HG03432 (cell line): ENCODE measurements around the gene PTPRM.

Experiments
- ATAC-seq: cut with Tn5 transposase; IDR thresholded peaks from one replicate; pipeline ENCODE4 v1.9.1; 2021; ENCODE audit warnings: mild to moderate bottlenecking, moderate library complexity; ENCODE audit not compliant: unreplicated experiment

The PTPRM gene

DNA sequence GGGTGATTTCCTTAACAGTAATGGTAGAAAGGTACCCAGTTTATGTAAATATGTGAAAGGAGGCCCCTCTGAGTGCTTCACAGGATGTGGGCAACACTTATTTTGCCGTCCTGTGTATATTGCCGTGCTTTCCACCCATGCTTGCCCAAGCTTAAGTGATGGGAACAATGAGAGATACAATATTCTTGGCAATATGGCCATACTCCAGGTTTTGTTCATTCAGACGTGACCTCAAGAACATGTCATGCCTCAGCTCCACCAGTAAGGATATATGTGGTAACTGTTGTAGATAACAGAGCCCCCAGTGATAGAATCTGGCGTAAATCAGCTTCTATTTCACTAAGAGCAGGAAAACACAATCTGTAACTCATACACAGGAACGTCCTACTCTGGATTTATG lies 318.7 kb downstream of the PTPRM start:
- no peak for ATAC-seq

DNA sequence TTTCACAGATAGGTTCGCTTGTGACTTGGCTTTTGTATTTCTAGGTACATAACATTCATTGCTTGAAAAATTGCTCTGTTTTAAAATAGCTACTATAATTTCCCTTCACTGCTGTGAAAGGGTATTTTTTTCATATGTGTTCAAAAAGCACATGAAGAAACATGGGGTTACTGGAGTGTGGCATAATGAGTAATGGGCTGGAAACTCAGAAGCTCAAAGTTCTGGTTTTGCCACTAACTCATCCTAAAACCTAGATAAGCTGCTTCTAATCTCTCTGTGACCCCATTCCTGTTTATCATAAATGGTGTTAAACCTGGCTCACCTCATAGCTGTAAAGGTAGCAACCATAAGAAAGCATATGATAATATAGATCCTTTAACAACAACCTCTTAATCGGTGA lies 319.3 kb downstream of the PTPRM start:
- ATAC-seq: no peak

DNA sequence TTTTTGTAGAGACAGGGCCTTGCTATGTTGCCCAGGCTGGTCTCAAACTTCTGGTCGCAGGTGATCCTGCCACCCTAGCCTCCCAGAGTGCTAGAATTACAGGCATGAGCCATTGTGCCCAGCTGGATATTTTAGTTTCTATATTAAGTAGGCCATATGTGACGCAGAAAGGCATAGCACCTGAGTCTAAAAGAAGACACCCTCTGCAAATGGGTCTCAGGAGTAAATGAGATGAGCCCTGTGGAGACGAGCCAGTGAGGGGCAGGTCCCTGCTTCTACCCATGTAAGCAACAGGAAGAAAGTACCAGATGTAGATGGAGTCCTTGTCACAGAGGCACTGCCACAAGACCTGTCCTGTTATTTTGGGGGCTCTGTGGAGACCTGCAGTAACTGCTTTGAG lies 322.4 kb downstream of the PTPRM start:
- ATAC-seq: peak; percentile 52

DNA sequence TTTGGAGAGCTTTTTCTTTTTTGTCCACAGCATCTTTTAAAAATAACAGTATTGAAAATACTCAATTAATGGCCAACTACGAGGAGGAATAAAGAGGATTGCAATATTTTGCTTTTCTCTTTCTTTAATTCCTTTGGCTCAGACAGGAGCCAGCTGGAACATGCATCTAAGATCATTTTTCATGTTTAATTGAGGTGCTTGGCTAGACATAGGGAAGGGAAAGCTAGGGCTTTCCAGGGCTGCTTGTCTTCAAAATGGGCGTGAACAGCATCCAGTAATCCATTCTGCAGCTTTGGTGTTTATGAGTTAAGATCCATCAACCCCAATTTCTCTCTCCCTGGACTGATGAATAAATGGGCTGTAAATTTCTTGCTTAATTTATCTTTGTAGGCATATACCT lies 323.0 kb downstream of the PTPRM start:
- ATAC-seq: no peak

DNA sequence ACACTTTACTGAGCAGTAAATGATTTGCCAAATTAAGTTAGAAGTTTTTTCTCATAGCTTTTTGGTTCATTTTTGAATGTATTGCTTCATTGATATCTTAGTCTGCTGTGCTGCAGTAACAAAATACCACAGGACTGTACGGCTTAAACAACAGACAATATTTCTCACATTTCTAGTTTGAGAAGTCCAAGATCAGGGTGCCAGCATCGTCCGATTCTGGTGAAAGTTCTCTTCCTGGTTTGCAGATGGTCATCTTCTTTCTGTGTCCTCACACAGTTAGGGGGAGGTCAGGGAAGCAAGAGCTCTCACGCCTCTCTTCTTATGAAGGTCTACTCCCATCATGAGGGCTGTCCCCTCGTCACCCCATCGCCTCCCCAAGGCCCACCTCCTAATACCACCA lies 325.4 kb downstream of the PTPRM start:
- no peak for ATAC-seq

DNA sequence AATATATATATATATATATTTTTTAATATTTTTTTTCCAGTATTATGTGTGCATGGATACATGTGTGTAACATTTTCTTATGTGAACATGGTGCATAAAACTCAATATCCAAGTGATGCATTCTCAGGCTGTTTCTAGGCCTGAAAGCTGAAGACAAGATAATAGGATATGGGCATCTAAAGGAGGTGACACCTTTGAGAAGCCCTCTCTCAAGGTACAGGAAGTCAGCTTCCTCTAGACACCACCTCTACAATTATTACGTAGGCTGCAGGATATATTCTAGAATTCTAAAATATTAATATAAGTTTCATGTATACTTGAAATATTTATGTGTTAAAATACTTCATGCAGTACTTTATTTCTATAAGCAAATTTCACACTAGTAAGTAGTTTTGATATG lies 327.5 kb downstream of the PTPRM start:
- no peak for ATAC-seq

DNA sequence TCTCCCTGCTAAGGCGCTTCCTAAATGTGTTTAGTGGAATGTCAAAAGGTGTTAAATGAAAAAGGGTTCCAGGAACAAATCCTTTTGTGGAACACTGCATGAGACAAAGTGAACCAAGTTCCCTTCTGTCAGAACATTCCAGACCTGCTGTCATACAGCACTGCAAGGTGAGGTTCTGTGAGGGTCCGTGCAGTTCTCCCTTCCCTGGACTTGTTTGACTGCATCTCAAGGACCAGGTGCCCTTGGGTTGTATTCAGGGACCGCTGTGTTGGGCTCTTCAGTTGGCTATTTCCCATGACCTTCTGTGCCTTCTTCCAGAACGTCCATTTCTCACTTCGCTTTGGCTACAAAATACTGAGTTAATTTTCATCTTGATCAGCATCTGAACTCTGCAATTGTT lies 328.2 kb downstream of the PTPRM start:
- ATAC-seq: no peak

DNA sequence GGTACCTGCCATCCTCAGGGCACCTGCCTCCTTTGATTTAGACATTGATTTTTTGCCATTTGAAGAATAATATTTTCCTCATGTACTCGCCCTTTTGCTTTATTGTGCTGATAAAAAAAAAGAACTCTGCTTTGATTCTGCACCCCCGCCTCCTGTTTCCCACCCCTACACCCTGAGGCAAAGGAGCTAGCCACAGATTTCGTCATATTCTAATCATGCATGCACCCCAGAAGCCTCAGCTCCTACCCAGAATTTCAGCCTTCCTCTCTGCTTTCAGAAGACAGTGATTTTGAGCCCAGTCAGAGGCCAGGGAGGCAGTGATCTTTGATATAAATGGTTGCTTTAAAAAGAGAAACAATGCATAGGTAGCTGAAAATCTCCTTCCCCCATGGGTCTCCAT lies 329.0 kb downstream of the PTPRM start:
- no peak for ATAC-seq

DNA sequence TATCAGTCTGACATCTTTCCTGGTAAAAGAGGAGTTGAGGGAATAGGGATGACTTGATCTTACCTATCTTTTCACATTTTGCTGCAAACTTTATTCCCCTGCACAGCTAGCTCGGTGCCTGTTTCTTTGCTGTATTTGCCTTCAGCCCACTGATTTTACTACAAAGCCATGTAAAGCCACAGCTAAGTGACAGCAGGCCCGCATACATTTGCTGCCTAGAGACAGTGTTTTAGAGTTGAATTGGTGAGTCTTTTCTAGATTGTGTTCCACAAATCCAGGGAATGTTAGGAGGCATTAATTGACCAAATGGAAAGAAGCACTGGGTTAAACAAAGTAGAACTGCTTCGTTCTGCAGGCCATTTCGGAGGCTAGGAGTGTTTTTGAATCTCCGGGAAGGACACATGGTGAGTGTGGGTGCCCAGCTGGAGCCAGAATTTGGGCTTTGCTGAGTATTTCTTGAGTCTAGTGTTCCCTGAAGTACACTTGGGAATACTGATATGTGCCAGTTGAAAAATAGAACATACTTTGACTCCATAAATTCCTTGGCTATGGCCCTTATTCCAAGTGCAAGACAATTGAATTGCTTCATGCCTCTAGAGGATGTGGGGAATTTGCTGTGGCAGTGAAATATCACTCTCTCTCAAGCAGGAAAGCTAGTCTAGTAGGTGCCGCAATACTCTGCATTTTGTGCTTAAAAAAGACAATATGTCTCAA lies 329.8 kb downstream of the PTPRM start:
- ATAC-seq: no peak

DNA sequence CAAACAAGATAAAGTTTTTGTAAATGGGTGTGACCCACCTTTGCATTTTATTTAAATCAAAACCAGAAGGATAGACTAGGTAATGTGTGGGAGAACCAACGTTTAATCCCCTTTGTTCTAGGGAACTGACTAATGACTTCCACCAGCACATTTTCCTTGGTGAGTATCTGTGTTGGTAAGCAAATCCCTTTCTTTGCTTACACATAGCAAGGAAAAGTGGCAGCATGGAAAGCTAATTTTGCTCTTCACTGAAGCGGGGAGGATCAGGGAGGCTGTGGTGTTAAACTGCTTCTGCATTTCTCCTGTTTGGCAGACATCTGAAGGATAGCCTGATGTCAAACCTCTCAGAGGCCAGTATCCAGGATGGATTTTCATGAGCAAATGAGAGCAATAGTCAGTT lies 331.1 kb downstream of the PTPRM start:
- ATAC-seq: no peak

DNA sequence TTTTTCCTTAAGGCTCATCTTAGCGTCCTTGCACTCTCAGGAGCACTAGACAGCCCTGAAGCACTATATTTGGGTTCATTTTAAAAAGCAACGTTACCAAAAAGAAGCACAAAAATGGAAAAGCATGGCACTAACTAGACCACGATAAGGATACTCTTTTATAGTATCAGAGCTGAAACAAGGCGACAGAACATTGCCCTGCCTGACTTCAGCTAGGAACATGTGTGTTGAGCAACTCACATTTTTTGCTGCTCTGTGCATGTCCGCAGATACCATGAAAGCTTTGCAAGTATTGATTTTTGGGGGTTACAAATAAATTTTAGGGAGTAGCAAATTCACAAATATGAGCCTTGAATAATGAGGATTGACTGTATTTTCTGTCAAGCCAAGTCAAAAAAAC lies 332.0 kb downstream of the PTPRM start:
- ATAC-seq: no peak

DNA sequence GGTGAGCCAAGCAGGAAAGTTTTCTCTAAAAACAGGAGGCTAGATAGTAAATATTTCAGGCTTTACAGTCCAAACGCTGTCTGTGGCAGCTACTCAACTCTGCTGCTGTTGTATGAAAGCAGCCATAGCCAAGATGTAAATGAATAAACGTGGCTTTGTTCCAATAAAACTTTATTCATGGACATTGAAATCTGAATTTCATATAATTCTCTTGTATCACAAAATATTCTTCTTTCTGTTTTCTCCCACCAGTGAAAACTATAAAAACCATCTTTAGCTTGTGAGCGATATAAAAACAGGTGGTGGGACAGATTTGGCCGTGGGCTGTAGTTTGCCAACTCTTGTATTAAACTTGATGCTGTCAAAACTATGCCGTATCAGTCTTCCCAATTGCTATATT lies 333.0 kb downstream of the PTPRM start:
- no peak for ATAC-seq

DNA sequence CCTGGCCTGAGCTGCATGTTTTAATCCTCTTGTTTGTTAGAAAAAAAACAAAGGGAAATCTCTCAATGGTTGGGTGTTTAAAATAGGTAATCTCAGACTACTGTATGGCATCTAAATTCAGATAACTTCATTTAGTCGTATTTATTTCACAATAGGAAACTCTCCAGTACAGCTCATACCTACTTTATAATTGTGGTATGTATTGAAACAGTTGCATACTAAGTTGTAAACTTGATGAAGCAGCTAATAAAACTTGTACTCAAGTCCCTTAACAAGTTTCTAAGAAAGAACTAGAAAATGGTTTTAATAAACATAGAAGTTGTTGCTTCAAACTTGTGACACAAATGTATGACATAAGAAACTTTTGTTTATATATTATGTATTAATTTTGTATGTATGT lies 334.5 kb downstream of the PTPRM start:
- ATAC-seq: no peak

DNA sequence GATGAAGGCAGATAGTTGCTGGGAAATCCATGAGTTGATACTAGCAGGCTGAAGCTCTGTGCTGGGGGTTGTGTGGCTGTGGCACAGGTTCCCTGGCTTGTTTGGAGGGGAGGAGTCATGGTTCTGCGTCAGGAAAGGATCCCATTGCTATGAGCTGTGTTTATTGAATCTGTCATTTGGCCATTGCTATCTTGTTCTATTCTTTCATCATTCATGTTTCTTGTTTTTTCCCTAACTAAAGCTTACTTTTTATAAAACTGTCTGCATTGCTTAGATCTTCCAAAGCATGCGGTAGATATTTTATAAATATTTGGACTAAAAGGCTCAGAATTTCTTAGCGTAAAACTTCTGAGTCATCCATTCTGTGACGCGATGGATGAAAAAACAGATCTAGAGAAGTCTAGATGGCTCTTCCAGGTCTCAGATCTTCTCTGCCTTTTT lies 335.3 kb downstream of the PTPRM start:
- ATAC-seq: no peak

DNA sequence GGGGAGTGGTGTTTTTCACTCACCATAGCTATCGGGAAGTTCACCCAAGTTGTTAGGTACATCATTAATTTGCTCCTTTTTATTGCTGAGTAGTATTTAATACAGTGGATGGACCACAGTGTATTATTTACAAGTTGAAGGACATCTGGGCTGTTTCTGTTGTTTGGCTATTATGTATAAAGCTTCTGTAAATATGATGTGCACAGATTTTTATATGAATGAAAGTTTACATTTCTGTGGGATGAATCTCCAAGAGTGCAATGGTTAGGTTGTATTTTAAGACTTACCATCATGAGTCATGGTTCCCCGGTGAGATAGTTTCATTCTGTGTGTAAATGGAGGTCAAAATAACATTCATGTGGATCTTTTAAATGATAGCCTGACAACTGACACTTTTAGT lies 337.4 kb downstream of the PTPRM start:
- ATAC-seq: no peak

DNA sequence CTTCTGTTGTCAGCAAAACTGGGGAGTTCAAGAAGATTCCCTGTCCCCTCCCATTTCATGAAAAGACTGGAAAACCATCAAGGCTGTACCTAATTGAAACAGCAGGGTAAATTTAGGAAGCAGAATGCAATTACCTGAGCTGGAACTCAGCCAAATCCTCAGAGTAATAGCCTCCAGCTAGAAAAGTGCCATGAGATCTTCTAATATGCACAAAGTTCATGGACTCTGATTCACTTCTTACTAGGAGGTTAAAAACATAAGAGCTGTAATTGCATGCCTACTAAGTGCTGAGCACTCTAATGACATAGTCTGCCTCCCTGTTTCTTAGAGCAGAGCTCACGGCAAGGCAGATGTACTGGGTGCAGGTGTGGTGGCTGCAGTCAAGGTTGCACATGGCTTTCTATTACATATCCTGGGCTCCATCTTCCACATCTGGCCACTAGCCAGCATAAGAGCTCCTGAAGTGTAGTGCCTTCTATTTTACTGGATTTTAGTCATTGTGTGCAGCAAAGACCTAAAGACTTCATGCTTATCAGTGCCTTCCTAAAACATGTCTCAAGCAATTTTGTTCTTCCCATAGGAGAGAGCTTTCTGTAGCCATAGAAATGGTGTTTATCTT lies 341.7 kb downstream of the PTPRM start:
- no peak for ATAC-seq

DNA sequence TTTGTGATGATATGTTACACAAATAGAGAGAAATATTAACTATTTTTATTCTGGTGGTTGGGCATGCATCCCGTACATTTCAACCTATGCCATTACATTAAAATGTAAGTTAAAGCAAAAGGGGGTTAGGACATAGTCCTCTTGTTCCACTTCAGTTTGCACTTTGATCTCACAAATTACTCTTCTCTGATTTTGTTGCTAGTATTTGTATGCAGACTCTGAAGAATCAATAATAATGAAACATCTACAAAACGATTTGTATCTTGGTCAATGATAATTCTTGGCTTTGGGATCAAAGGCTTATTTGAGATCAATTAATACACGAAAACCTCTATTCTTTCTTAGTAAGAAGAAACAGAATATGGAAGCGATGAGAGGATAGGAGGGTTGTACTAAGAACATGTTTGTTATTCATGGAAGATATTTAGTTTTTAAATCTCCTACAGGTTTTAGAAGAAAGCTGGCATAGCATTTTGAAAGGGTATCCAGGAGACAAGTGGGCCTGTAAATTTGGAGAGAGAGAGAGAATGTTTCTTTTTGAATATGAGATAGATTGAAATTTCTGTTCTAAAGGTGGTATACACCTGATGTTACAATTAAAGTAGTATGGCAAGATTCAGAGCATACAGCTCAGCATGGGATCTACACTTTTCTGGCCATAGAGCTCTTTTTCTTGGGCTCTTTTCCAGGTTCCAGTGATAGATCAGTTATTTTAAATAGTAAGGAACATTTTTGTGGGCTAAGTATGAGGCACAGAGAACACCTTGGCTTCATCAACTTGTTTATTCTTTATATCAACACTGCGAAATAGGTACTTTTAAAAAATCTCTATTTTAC lies 347.9 kb downstream of the PTPRM start:
- ATAC-seq: no peak

DNA sequence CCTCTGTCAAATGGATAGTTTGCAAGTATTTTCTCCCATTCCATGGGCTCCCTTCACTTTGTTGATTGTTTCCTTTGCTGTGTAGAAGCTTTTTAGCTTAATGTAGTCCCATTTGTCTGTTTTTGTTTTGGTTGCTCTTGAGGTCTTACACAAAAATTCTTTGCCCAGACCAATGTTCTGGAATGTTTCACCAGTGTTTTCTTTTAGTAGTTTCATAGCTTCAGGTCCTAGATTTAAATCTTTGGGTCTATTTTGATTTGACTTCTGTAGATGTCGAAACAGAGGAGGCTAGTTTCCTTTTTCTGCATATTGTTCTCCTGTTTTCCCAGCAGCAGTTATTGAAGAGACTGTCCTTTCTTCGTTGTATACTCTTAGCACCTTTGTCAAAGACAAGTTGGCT lies 351.6 kb downstream of the PTPRM start:
- no peak for ATAC-seq

DNA sequence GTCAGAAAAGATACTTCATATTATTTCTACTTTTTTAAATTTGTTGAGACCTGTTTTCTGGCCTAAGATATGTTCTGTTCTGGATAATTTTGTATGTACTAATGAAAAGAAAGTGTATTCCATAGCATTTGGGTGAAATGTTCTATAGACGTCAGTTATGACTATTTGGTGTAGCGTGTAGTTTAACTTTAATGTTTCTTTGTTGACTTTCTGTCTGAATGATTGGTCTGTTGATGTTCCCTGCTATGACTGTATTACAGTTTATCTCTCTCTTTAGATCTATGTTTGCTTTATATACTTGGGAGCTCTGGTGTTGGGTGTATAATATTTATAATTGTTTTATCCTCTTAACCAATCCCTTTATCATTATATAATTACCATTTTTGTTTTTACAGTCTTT lies 352.4 kb downstream of the PTPRM start:
- ATAC-seq: no peak

DNA sequence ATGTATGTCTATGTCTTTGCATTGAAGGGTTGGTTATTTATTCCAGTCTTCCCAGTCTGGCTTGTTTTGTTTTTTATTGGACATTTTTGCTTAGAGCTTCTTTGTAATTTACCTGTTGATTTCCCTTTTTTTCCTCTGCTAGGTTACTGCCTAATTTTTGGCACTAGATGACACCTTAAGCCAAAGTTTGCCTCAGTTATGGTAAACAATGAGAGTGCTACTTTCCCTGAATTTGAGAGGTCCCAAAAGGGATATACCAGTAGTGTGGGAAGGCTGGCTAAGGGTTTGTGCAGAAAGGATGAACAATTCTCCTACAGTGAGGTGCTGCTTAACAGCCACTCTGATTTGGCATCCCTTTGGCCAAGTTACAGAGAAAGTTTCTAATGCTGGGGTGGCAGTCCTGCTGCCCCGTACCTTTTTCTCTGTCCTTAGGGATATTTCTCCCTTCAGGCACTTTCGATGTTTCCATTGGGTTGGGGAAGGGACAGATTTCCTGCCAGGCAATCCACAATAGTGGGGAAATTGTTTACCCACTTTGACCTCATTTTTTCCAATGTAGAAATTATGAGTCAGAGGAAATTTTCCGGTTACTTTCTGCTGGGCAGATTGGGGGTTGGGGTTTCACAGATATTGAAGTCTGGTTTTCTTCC lies 354.9 kb downstream of the PTPRM start:
- no peak for ATAC-seq

DNA sequence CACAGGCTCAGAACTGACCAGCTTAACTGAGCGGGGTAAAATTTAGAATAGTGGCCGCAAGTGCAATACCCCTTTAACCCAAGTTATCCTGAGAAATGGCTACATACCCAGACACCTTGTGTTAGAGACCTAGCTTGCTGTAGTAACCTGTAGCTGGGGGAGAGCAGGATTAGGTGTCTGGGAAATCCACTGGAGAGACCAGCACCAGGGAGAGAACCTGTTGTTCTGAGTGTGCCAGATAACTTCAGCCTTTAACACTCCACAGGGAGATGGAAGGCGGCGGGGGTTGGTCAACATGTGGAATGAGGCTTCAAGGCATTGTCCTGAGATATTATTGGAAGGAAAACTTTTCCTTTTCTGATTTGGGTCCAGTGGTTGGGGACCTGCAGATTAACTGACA lies 356.0 kb downstream of the PTPRM start:
- no peak for ATAC-seq

DNA sequence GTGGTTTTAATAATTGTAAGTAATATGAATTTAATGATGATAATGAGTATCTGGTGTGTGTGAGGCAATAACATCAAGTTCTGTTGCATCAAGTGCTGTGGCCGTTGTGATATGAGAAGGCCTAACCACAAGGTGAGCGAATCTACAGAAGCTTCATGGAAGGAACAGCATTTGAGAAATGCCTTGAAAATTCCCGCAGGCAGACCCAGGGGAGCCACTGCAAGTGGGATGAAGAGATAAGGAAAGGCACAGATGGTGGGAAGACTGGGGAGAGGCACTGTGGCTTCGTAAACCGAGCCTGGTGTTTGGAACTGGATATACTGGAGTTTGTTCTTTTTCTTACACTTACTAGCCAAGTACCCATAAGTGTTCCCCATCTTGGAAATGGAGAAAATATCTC lies 357.5 kb downstream of the PTPRM start:
- ATAC-seq: no peak
